Activated CD8-positive, alpha-beta T cell treated with anti-CD3 and anti-CD28 coated beads for 36 hours (primary cell): ENCODE measurements around the gene TRHDE. TPM values are rescaled to one million over a fixed set of nuclear protein-coding genes. Genes with fewer than 3 reads are reported as not detected.

ENCODE experiments used
- ATAC-seq: fragments of 200-7000 bp; cut with Tn5 transposase; one replicate; pipeline ENCODE4 v1.10.0; 2021; ENCODE audit warnings: mild to moderate bottlenecking, moderate library complexity
- CTCF ChIA-PET: fragments of 350-600 bp; sonication (Branson Sonifier 250); formaldehyde crosslinking; loops from one replicate; lab custom pipeline; 2021; ENCODE audit warnings: antibody characterized with exemption; lab: Charles Lee
- POLR2A ChIA-PET: fragments of 350-600 bp; sonication (Branson Sonifier 250); formaldehyde crosslinking; loops from one replicate; lab custom pipeline; 2021; ENCODE audit warnings: antibody characterized with exemption; lab: Charles Lee
- DNase-seq: peaks from one replicate; pipeline ENCODE4 v3.0.0-alpha.2; 2020
- H3K27ac Mint-ChIP-seq: one replicate; pipeline ENCODE4 v1.8.0; 2021; ENCODE audit warnings: mild to moderate bottlenecking, mixed read lengths
- H3K27me3 Mint-ChIP-seq: one replicate; pipeline ENCODE4 v1.8.0; 2021; ENCODE audit warnings: mixed read lengths
- H3K36me3 Mint-ChIP-seq: one replicate; pipeline ENCODE4 v1.8.0; 2021; ENCODE audit warnings: low read depth, mixed read lengths
- H3K4me1 Mint-ChIP-seq: one replicate; pipeline ENCODE4 v1.8.0; 2021; ENCODE audit warnings: low read depth, mixed read lengths
- H3K4me3 Mint-ChIP-seq: one replicate; pipeline ENCODE4 v1.8.0; 2021; ENCODE audit warnings: mild to moderate bottlenecking, moderate library complexity, mixed read lengths
- H3K9me3 Mint-ChIP-seq: one replicate; pipeline ENCODE4 v1.8.0; 2021; ENCODE audit warnings: mixed read lengths
- CTCF ChIP-seq: fragments of 200-600 bp; IDR thresholded peaks from one replicate; pipeline ENCODE4 v1.8.0; 2022; ENCODE audit warnings: antibody characterized with exemption, mild to moderate bottlenecking
- intact Hi-C: fragments of 100-400 bp; cut with micrococcal nuclease; formaldehyde crosslinking; loops from one replicate; pipeline ENCODE4 v1.10.0; 2022
- total RNA-seq, 2 experiments: library from RNA; stranded (reverse); gene quantifications; one replicate each; pipeline ENCODE4 v1.2.3, GENCODE V29; 2021

The TRHDE gene
- total RNA-seq, 2 experiments from 2014 or later: not detected

GRCh38 chr12:72273499-72273837 lies 1.3 kb downstream of the TRHDE start:
- no peak for TF ChIP-seq CTCF
- Mint-ChIP-seq H3K27ac (no peak overlapping the region), H3K27me3 (peaks cover 45% of the 10 kb centered on the region), H3K9me3 (no peaks in the 10 kb centered on the region), H3K36me3 (no peaks in the 10 kb centered on the region), H3K4me1 (peaks cover 4% of the 10 kb centered on the region), H3K4me3 (no peak overlapping the region)
- ATAC-seq (no peak), DNase-seq (no peak)
- intact Hi-C loops: loop anchor here (5.0 kb wide), 1 partner anchor 256 kb away; no protein-coding TSS in a partner anchor
- CTCF ChIA-PET: no interaction called here
- POLR2A ChIA-PET: interaction anchor here (0.6 kb wide), 1 partner anchor 248 kb away, joined by 3 read pairs; no protein-coding TSS in a partner anchor

GRCh38 chr12:72273851-72274351 lies 1.7 kb downstream of the TRHDE start:
- Mint-ChIP-seq H3K27me3 (peaks cover 44% of the 10 kb centered on the region), H3K27ac (no peak overlapping the region), H3K9me3 (no peaks in the 10 kb centered on the region), H3K4me1 (peaks cover 4% of the 10 kb centered on the region), H3K4me3 (no peak overlapping the region), H3K36me3 (no peaks in the 10 kb centered on the region)
- no peak for TF ChIP-seq CTCF
- DNase-seq (no peak), ATAC-seq (no peak)
- intact Hi-C loops: loop anchor here (5.0 kb wide), 1 partner anchor 257 kb away; no protein-coding TSS in a partner anchor
- POLR2A ChIA-PET: no interaction called here
- CTCF ChIA-PET: no interaction called here

GRCh38 chr12:72274931-72275330 lies 2.8 kb downstream of the TRHDE start:
- no peak for ATAC-seq
- Mint-ChIP-seq H3K27me3 (peaks cover 41% of the 10 kb centered on the region), H3K4me3 (no peak overlapping the region), H3K4me1 (peaks cover 4% of the 10 kb centered on the region), H3K36me3 (no peaks in the 10 kb centered on the region), H3K27ac (no peak overlapping the region), H3K9me3 (no peaks in the 10 kb centered on the region)
- no peak for TF ChIP-seq CTCF
- CTCF ChIA-PET: no interaction called here
- no peak for DNase-seq
- intact Hi-C loops: loop anchor here (5.0 kb wide), 1 partner anchor 258 kb away; no protein-coding TSS in a partner anchor
- POLR2A ChIA-PET: no interaction called here

GRCh38 chr12:72275526-72275925 lies 3.4 kb downstream of the TRHDE start:
- Mint-ChIP-seq H3K36me3 (no peaks in the 10 kb centered on the region), H3K27ac (no peak overlapping the region), H3K4me1 (peaks cover 4% of the 10 kb centered on the region), H3K9me3 (no peaks in the 10 kb centered on the region), H3K27me3 (peaks cover 37% of the 10 kb centered on the region), H3K4me3 (no peak overlapping the region)
- TF ChIP-seq CTCF: no peak
- DNase-seq: no peak
- intact Hi-C loops: no loop called here
- ATAC-seq: no peak
- ChIA-PET POLR2A (no interaction called here), CTCF (interaction anchor here (0.7 kb wide), 1 partner anchor 13 kb away, joined by 3 read pairs; no protein-coding TSS in a partner anchor)

- no peak for ATAC-seq
- H3K27me3 Mint-ChIP-seq: peaks cover 30% of the 10 kb centered on the region
- TF ChIP-seq CTCF: no peak
These were observed 4.1 kb downstream of the TRHDE start for GRCh38 chr12:72276181-72276805.

More at GRCh38 chr12:72276181-72276805, 4.1 kb downstream of the TRHDE start:
- no peak overlapping the region for H3K27ac Mint-ChIP-seq
- DNase-seq: no peak
- POLR2A ChIA-PET: no interaction called here
- intact Hi-C loops: no loop called here
- H3K9me3 Mint-ChIP-seq: no peaks in the 10 kb centered on the region
- H3K36me3 Mint-ChIP-seq: no peaks in the 10 kb centered on the region
- CTCF ChIA-PET: interaction anchor here (0.7 kb wide), 1 partner anchor 12 kb away, joined by 3 read pairs; no protein-coding TSS in a partner anchor
- H3K4me3 Mint-ChIP-seq: no peak overlapping the region
- peaks cover 4% of the 10 kb centered on the region for H3K4me1 Mint-ChIP-seq
